Activated CD8-positive, alpha-beta memory T cell treated with anti-CD3 and anti-CD28 coated beads, Interleukin-2, amount 50 U/mL, for 24 hours (primary cell): ENCODE data around the gene FAT1.

Experiments used
- DNase-seq: peaks from one replicate; pipeline ENCODE4 v3.0.0-alpha.2; 2020; ENCODE audit errors: extremely low read depth

Gene FAT1

GRCh38 chr4:186699881-186700397, 23.7 kb downstream of the FAT1 start:
- no peak for DNase-seq

- no peak for DNase-seq
Measured at GRCh38 chr4:186699298-186699697, 24.4 kb downstream of the FAT1 start.

GRCh38 chr4:186698525-186698924, 25.1 kb downstream of the FAT1 start:
- DNase-seq: no peak

- DNase-seq: no peak
Measured at GRCh38 chr4:186698028-186698427, 25.6 kb downstream of the FAT1 start.

GRCh38 chr4:186695392-186695791, 28.3 kb downstream of the FAT1 start:
- DNase-seq: no peak

- no peak for DNase-seq
Measured at GRCh38 chr4:186693894-186694293, 29.8 kb downstream of the FAT1 start.

- DNase-seq: no peak
Measured at GRCh38 chr4:186693159-186693815, 30.4 kb downstream of the FAT1 start.

- no peak for DNase-seq
Measured at GRCh38 chr4:186691396-186691795, 32.3 kb downstream of the FAT1 start.

- no peak for DNase-seq
Measured at GRCh38 chr4:186689476-186689875, 34.2 kb downstream of the FAT1 start.

- no peak for DNase-seq
Measured at GRCh38 chr4:186688150-186688943, 35.3 kb downstream of the FAT1 start.

GRCh38 chr4:186687265-186687664, 36.4 kb downstream of the FAT1 start:
- no peak for DNase-seq

GRCh38 chr4:186685767-186686183, 37.9 kb downstream of the FAT1 start:
- no peak for DNase-seq

- no peak for DNase-seq
Measured at GRCh38 chr4:186684889-186685309, 38.8 kb downstream of the FAT1 start.

- no peak for DNase-seq
Measured at GRCh38 chr4:186684220-186684619, 39.4 kb downstream of the FAT1 start.

- no peak for DNase-seq
Measured at GRCh38 chr4:186680641-186681040, 43.0 kb downstream of the FAT1 start.

GRCh38 chr4:186676531-186677161, 47.0 kb downstream of the FAT1 start:
- no peak for DNase-seq

GRCh38 chr4:186669735-186670134, 53.9 kb downstream of the FAT1 start:
- DNase-seq: no peak

- no peak for DNase-seq
Measured at GRCh38 chr4:186669159-186669731, 54.4 kb downstream of the FAT1 start.

GRCh38 chr4:186666750-186667149, 56.9 kb downstream of the FAT1 start:
- no peak for DNase-seq

GRCh38 chr4:186666252-186666651, 57.4 kb downstream of the FAT1 start:
- DNase-seq: no peak

GRCh38 chr4:186660403-186660802, 63.3 kb downstream of the FAT1 start:
- DNase-seq: no peak

- DNase-seq: no peak
Measured at GRCh38 chr4:186659935-186660334, 63.7 kb downstream of the FAT1 start.
